AG04450 (cell line): ENCODE data around the gene PHYHIPL. TPM values are rescaled to one million over a fixed set of nuclear protein-coding genes. Genes with fewer than 3 reads are reported as not detected.

Experiments used
- CTCF ChIA-PET: fragments of 300-600, 350-600 bp; formaldehyde crosslinking; extraction: SDS; loops from one replicate; lab custom pipeline; 2022; ENCODE audit warnings: antibody characterized with exemption, inconsistent platforms; lab: Charles Lee
- POLR2A ChIA-PET: fragments of 350-600 bp; formaldehyde crosslinking; extraction: SDS; loops from one replicate; lab custom pipeline; 2021; ENCODE audit warnings: antibody characterized with exemption, inconsistent platforms; lab: Yijun Ruan, JAX
- DNase-seq: peaks from one replicate; pipeline ENCODE4 v3.0.0-alpha.2; 2011; ENCODE audit warnings: low read depth, low spot score
- H3K27ac ChIP-seq: one replicate; pipeline ENCODE4 v1.5.1; 2012; ENCODE audit warnings: low read depth, low read length, control low read depth
- H3K27me3 ChIP-seq: one replicate; pipeline ENCODE4 v1.6.0; 2012; ENCODE audit warnings: low read length; ENCODE audit not compliant: control insufficient read depth, insufficient read depth
- H3K4me3 ChIP-seq: 2 replicates; pipeline ENCODE4 v1.5.1; 2011; ENCODE audit warnings: mild to moderate bottlenecking, low read depth, low read length, control low read depth
- H3K9me3 ChIP-seq: 2 replicates; pipeline ENCODE4 v1.5.1; 2012; ENCODE audit warnings: low read length; ENCODE audit not compliant: control insufficient read depth, insufficient read depth
- polyA plus RNA-seq: library from polyadenylated mRNA; depleted of rRNA; stranded (reverse); fragments of >200 nt; gene quantifications from 2 replicates; pipeline ENCODE4 v1.2.3, GENCODE V29; 2011
- TF ChIP-seq, protein P1 (sequence below): IDR thresholded peaks from 2 replicates; pipeline ENCODE4 v1.5.1; 2011; ENCODE audit warnings: low read depth, low read length, control low read depth, inconsistent platforms

Gene PHYHIPL
- polyA plus RNA-seq, 1 experiment = not detected

DNA sequence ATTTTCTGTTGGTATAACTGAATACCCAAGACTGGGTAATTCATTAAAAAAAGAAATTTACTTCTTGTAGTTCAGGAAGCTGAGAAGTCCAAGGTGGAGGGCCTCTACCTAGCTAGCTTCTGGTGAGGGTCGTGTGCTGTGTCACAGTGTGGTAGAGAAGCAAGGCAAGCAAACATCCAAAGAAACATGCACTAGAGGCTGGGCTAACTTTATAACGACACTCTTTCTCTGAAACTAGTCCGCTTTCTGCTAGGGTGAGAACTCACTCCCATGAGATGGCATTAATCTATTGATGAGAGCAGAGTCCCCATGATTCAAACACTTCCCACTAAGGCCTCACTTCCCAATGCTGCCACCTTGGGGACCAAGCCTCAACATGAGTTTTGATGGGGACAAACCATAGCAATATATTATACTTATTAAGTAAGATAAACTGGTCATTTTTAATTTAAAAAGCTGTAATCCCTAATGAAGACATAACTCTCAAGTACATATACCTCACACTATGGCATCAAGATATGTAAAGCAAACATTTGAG is 50.8 kb downstream of the PHYHIPL start:
- TF ChIP-seq, protein P1, sequence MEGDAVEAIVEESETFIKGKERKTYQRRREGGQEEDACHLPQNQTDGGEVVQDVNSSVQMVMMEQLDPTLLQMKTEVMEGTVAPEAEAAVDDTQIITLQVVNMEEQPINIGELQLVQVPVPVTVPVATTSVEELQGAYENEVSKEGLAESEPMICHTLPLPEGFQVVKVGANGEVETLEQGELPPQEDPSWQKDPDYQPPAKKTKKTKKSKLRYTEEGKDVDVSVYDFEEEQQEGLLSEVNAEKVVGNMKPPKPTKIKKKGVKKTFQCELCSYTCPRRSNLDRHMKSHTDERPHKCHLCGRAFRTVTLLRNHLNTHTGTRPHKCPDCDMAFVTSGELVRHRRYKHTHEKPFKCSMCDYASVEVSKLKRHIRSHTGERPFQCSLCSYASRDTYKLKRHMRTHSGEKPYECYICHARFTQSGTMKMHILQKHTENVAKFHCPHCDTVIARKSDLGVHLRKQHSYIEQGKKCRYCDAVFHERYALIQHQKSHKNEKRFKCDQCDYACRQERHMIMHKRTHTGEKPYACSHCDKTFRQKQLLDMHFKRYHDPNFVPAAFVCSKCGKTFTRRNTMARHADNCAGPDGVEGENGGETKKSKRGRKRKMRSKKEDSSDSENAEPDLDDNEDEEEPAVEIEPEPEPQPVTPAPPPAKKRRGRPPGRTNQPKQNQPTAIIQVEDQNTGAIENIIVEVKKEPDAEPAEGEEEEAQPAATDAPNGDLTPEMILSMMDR = no peak
- CTCF ChIA-PET = no interaction called here

DNA sequence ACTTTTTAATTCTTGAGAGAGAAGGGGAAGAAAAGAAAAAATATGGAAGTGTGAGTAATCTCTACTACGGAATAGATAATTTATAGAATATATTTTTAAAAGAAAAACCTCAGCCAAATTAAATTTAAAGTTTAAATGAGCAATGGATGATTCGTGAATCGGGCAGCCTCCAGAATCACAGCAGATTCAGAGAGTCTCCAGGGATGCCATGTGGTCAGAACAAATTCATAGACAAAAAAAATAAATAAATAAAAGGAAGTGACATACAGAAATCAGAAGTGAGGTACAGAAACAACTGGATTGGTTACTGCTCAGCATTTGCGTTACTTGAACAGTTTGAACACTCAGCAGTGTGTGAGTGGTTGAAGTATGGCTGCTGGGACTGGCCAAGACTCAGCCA is 53.0 kb downstream of the PHYHIPL start:
- TF ChIP-seq, protein P1 = no peak
- no peak overlapping the region for H3K27ac ChIP-seq
- H3K9me3 ChIP-seq = no peaks in the 10 kb centered on the region
- H3K27me3 ChIP-seq = no peaks in the 10 kb centered on the region
- POLR2A ChIA-PET = no interaction called here
- no peak overlapping the region for H3K4me3 ChIP-seq
- CTCF ChIA-PET = interaction anchor here (0.6 to 1.0 kb wide), 2 partner anchors 351 to 388 kb away, joined by 3 read pairs; no protein-coding TSS in a partner anchor
- no peak for DNase-seq

More for the DNA sequence above, 50.8 kb downstream of the PHYHIPL start:
- POLR2A ChIA-PET = no interaction called here
- Histone ChIP-seq H3K9me3 (no peaks in the 10 kb centered on the region), H3K27me3 (no peaks in the 10 kb centered on the region), H3K4me3 (no peak overlapping the region), H3K27ac (no peak overlapping the region)
- no peak for DNase-seq

DNA sequence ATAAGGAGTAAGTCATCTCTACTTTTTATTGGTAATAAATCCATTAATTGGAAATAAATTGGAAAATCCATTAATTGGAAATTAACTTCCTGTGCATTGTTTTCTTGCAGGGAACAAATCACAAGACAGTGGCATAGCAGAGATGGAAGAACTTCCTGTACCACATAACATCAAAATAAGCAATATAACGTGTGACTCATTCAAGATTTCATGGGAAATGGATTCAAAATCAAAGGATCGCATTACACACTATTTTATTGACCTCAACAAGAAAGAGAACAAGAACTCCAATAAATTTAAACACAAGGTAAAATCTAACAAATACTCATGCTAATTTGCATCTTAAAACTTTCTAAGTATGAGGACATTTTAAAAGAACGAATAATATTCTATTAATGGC is 57.8 kb downstream of the PHYHIPL start:
- TF ChIP-seq, protein P1 = no peak
- no peak overlapping the region for H3K4me3 ChIP-seq
- H3K27ac ChIP-seq = no peak overlapping the region
- DNase-seq = no peak
- H3K9me3 ChIP-seq = no peaks in the 10 kb centered on the region
- ChIA-PET POLR2A (no interaction called here), CTCF (interaction anchor here (3.2 kb wide), 1 partner anchor 346 kb away, joined by 20 read pairs; no protein-coding TSS in a partner anchor)
- no peaks in the 10 kb centered on the region for H3K27me3 ChIP-seq

DNA sequence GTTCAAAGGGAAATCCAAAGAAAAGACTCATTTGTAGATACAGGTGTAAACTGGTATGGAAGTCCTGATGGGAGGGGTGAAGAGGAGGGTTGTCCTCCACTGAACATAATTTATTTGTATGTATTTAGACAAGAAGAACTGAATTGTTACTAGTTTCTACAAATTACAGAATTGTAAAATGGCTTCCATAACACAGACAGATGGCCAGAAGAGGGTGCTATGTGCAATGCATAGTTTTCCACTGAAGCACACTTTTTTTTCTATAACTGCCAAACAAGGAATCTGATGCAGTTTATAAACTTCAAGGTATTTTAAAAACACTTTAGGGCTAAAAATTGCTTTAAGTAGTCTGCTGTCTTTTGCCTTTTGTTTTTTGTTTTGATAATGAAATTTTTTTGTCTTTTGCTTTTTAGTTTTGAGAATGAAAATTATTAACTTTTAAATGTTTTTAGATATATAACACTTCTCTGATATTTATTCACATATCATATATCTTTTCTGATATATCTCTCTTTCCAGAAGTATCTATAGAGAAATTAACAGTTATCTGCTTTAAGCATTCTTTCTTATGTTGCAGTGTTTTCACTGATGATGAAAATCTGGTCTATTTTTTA is 58.5 kb downstream of the PHYHIPL start:
- peak; percentile 15 for DNase-seq
- no peaks in the 10 kb centered on the region for H3K9me3 ChIP-seq
- H3K27ac ChIP-seq = no peak overlapping the region
- ChIA-PET POLR2A (no interaction called here), CTCF (interaction anchor here (0.6 to 3.2 kb wide), 3 partner anchors 231 to 388 kb away, joined by 3 to 30 read pairs (median 7); no protein-coding TSS in a partner anchor)
- no peak overlapping the region for H3K4me3 ChIP-seq
- no peaks in the 10 kb centered on the region for H3K27me3 ChIP-seq
- TF ChIP-seq, protein P1 = peak; percentile 75

DNA sequence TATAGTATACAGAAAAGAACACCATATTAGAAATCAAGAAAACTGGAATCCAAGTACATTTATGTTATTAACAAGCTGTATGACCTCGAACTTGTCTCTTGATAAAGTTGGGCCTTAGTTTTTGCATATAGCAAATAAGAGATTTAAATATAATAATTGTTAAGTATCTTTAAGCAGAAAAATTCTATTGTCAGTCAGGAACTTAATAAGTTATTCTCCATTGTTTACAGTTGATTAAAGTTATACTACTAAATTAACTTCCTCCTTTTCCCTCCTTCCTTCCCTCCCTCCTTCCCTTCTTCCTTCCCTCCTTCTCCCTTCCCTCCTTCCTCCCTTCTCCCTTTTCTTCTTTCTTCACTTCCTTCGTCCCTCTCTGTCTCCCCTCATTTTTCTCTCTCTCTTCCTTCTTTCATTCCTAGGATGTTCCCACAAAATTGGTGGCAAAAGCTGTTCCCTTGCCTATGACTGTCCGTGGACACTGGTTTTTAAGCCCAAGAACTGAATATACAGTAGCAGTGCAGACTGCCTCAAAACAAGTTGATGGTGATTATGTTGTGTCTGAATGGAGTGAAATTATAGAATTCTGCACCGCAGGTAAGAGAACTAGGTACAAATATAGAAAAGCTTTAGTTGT is 59.7 kb downstream of the PHYHIPL start:
- TF ChIP-seq, protein P1 = no peak
- H3K27ac ChIP-seq = no peak overlapping the region
- no peak overlapping the region for H3K4me3 ChIP-seq
- ChIA-PET POLR2A (no interaction called here), CTCF (interaction anchor here (0.6 to 3.2 kb wide), 11 partner anchors 17 to 1735 kb away, joined by 3 to 30 read pairs (median 7); no protein-coding TSS in a partner anchor)
- no peaks in the 10 kb centered on the region for H3K27me3 ChIP-seq
- H3K9me3 ChIP-seq = no peaks in the 10 kb centered on the region
- no peak for DNase-seq
